Ovary (tissue), 3 donors: ENCODE data around the gene TCF7L1.

Experiments used
- CTCF ChIP-seq, 3 donors: fragments of 450-650 bp in 2 of 3; fragments of 200-600 bp in 1 of 3; IDR thresholded peaks; one replicate each; pipeline versions ENCODE4 v1.5.1 to v1.8.0; 2016 to 2022; ENCODE audit warnings: antibody characterized with exemption in 3 of 3, mild to moderate bottlenecking in 1 of 3
- POLR2A ChIP-seq: fragments of 450-650 bp; IDR thresholded peaks from one replicate; pipeline ENCODE4 v1.6.1; 2017; ENCODE audit warnings: antibody characterized with exemption, mild to moderate bottlenecking, moderate library complexity
- donor health status: DM: no; HTN: no; CAD: no.

- TF ChIP-seq CTCF (IDR thresholded peaks at IDR 0.05) (no peak), POLR2A (no peak)
Observed at GRCh38 chr2:85178980-85179411, 45.8 kb downstream of the TCF7L1 start.
